GM15510 (cell line): ENCODE measurements around the gene RCSD1.

Source experiments
- POLR2A ChIP-seq: IDR thresholded peaks from 3 replicates; pipeline ENCODE4 v1.6.1; 2011; ENCODE audit warnings: borderline replicate concordance; ENCODE audit not compliant: insufficient read length; ENCODE audit errors: extremely low read depth

The RCSD1 gene

GRCh38 chr1:167679714-167680113 is 49.7 kb downstream of the RCSD1 start:
- TF ChIP-seq POLR2A, result no peak

DNA sequence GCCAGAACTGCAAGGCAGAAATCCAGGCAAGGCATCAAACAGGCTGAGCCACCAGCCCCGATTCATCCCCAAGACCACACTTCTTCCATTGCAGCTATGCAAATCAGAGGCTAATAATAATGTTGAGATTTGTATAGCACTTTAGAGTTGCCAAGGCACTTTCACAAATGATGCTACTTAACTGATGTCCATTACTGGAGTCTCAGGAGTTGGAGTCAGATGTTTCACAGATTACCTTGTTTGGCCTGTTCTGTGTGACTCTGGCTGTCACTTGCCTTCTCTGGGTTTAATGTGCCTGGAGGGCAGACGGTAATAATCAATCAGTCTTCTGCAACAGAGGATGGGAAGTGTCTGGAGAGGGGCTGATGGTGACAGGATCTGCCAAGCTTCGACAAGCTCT is 51.0 kb downstream of the RCSD1 start:
- no peak for TF ChIP-seq POLR2A

DNA sequence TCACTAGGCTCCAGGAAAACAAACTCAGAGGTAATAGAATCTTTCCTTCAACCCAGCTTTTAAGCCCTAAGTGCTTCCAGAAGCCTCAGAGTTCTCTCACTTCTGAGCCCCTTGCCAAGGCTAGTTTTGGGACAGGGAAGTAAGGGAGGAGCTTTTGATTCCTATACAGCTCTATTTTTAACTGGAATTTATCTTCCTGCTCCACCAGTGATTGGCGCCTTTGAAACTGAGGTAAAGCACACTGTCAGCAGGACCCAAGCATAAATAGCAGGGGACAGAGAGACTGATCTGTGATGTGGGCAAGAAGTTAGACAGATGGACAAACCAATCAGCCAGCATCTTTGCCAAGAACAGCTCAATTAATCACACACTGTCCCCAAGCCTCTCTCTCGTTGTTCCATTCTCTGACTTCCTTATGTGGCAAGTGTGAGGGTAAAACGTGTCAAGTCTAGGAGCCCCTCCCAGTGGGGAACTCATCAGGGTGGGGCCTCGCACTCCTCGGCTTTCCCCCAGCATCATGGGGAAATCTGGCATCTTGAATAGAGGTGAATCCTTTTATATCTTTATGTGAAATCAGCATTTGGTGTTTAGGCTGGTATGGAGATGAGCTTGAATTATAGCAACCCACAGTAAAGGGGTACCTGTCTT is 51.5 kb downstream of the RCSD1 start:
- TF ChIP-seq POLR2A, result no peak

GRCh38 chr1:167683226-167683625 is 53.2 kb downstream of the RCSD1 start:
- no peak for TF ChIP-seq POLR2A

DNA sequence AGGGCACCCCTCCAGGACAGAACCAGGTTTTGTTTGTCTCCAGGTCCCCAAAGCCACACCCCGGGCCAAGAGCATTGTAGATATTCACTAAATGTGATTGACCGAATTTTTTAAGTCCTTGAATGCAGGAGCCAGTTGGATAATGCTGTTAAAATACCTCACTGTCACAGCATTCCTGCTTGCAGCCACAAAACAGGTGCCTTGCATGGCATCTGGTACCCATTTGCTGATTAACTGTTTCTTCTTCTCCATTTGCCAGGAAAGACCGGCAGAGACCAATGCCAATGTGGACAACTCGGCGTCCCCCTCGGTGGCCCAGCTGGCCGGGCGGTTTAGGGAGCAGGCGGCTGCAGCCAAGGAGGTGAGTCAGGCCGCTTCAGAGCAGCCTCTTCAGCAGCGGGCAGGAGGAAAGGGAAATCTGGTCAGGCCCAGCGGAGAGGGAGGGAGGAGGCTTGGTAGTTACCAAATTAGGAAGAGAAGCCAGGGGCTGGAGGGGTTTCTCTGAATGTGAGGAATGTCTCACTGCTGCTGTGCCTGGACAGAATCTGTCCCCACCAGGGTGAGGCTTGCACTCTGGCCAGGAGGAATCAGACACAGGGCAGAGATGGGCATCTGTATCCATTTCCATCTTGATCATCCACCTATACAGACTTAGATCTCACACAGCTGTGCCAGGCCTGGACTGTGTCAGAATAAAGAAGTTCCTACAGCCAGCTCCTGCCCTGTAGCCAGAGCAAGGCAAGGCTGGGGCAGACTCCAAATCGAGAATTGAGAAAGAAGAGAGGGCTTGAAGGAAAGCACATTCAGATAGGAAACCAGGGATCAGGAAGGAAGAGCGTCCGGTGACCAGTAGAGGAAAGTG is 53.8 kb downstream of the RCSD1 start:
- no peak for TF ChIP-seq POLR2A

DNA sequence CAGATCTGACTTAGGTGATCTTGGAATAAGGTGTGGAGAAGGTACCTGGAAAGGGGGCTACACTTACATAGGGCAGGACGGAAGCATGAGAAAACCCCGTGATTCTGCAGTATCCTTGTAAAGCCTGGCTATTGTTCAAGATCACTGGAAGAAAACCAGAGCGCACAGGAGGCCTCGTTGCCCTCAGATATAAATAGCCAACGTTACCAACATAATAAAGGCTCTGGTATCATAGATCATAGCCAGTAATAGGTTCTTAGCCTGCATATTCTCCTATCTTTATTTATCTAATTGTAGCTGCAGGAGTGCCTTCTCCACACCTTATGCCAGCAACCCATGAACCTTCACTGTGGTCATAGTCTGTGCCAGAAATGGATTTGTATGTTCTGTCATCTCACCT is 55.8 kb downstream of the RCSD1 start:
- no peak for TF ChIP-seq POLR2A

- no peak for TF ChIP-seq POLR2A
Measured at GRCh38 chr1:167687919-167688519, 58.0 kb downstream of the RCSD1 start.

GRCh38 chr1:167689567-167689920 is 59.5 kb downstream of the RCSD1 start:
- TF ChIP-seq POLR2A, result no peak

GRCh38 chr1:167690053-167690452 is 60.0 kb downstream of the RCSD1 start:
- no peak for TF ChIP-seq POLR2A

DNA sequence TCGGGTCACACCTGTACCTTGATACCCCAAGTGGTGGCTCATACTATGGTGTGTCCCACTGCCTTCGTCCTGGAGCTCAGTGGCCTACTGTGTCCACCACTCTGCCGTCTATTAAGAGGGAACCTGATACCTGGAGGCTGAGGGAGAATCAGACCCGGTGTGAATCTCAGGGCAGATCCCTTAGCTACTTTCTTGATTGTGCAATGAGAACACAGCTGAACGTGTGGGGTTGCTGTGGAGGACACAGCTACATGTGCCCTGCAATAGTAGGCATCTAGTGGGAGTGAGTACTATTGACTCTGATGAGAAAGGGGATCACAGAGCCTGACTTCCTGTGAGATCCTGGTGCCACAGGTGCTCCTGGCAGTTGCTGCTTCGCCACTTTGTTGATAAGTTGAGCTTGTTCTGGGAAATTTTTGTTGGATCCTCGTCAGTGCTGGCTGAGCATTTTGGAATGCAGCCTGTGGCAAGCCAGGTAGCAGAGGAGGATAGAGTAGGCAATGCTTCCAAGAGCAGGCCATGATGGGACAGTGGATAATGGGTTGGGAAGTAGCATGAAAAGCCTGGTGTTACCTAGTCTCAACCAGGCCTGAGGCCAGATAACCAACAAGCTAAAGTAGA is 63.5 kb downstream of the RCSD1 start:
- TF ChIP-seq POLR2A, result no peak

DNA sequence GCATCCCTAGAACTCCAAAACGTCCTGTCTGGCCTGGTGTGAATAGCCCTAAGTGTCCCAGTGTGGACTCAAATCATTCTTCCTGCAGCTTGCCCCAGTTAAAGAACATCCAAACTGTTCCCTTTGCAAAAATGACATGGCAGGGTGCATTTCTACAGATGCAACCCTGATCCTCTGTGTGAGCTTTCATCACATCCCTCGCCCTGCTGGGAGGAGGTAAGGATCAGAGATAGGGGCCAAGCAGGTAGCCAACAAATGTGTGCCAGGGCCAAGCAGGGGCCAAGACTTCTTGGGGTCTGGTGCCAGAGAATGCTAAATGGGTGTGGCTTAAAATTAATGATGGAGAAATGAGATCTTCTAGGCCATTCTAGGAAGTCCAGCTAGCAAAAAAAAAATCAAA is 64.7 kb downstream of the RCSD1 start:
- TF ChIP-seq POLR2A, result no peak

- no peak for TF ChIP-seq POLR2A
Measured at GRCh38 chr1:167695147-167695546, 65.1 kb downstream of the RCSD1 start.

GRCh38 chr1:167695756-167696561 is 65.9 kb downstream of the RCSD1 start:
- TF ChIP-seq POLR2A, result no peak

GRCh38 chr1:167697667-167698141 is 67.7 kb downstream of the RCSD1 start:
- no peak for TF ChIP-seq POLR2A

- TF ChIP-seq POLR2A, result no peak
Measured at GRCh38 chr1:167698313-167698712, 68.3 kb downstream of the RCSD1 start.

GRCh38 chr1:167701510-167701909 is 71.5 kb downstream of the RCSD1 start:
- TF ChIP-seq POLR2A, result no peak
